D721Med (cell line): Measurements from ENCODE around the gene MTREX.

Source experiments
- DNase-seq: peaks from one replicate; pipeline ENCODE4 v3.0.0; 2011; ENCODE audit warnings: low spot score; ENCODE audit not compliant: insufficient read length
- FAIRE-seq: peaks from 2 replicates; lab custom pipeline; 2011; peaks lifted over from hg19 to GRCh38; lab: Jason Lieb, UNC
- TF ChIP-seq, protein P1 (sequence below): IDR thresholded peaks from 2 replicates; pipeline ENCODE4 v1.5.1; 2012; ENCODE audit warnings: mild to moderate bottlenecking, control low read depth; ENCODE audit not compliant: insufficient read depth; ENCODE audit errors: missing control alignments

MTREX gene

DNA sequence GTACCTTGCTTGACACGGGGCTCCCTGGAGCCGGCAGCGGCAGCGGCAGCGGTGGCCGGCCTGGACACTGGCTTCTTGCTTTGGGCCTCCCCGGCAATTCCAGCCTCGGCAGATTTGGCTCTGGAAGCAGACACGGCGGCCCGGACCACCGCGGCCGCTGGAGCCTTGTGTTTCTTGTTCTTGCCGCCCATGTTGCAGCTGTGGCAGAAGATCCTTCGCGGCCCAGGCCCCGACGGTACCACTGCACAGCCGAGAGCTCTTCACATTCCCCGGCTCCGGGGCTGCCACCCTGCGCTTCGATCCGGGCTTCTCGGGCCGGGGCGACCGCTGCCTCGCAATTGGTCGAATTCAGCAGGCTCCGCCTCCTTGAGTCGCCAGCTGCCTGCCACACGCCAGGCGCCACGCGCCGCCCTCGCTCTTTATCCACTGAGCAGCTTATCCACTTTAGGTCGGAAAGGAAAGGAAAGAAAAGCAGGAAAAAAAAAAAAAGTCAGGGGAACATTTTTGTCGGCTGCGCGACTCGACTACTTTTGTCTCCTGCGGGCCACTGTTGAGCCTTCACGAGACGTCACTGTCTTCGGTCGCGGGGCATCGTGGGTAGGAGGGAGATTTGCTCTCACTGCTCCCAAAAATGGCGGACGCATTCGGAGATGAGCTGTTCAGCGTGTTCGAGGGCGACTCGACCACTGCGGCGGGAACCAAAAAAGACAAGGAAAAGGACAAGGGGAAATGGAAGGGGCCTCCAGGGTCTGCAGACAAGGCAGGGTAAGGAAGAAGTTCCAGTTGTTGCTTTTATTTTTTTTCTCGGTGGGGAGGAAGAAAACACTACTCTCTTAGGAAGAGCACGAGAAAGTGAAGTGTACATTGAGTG, at the start of gene MTREX, which contains the start of gene DHX29:
Gene MTREX, plus strand, starts transcription at position 607 of the 871 bp plus-strand sequence. Its CDS starts 25 bp downstream, at position 632.
Gene DHX29, minus strand, starts transcription at position 312 of the 871 bp plus-strand sequence. Its CDS starts 121 bp downstream, at position 191.
- FAIRE-seq: no peak
- TF ChIP-seq, protein P1, sequence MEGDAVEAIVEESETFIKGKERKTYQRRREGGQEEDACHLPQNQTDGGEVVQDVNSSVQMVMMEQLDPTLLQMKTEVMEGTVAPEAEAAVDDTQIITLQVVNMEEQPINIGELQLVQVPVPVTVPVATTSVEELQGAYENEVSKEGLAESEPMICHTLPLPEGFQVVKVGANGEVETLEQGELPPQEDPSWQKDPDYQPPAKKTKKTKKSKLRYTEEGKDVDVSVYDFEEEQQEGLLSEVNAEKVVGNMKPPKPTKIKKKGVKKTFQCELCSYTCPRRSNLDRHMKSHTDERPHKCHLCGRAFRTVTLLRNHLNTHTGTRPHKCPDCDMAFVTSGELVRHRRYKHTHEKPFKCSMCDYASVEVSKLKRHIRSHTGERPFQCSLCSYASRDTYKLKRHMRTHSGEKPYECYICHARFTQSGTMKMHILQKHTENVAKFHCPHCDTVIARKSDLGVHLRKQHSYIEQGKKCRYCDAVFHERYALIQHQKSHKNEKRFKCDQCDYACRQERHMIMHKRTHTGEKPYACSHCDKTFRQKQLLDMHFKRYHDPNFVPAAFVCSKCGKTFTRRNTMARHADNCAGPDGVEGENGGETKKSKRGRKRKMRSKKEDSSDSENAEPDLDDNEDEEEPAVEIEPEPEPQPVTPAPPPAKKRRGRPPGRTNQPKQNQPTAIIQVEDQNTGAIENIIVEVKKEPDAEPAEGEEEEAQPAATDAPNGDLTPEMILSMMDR: no peak

GRCh38 chr5:55258339-55258738, 49.5 kb upstream of the MTREX start:
- DNase-seq: no peak
- no peak for FAIRE-seq
- TF ChIP-seq, protein P1: no peak

More for the DNA sequence above, at the start of gene MTREX, which contains the start of gene DHX29:
- peak; percentile 78 for DNase-seq

DNA sequence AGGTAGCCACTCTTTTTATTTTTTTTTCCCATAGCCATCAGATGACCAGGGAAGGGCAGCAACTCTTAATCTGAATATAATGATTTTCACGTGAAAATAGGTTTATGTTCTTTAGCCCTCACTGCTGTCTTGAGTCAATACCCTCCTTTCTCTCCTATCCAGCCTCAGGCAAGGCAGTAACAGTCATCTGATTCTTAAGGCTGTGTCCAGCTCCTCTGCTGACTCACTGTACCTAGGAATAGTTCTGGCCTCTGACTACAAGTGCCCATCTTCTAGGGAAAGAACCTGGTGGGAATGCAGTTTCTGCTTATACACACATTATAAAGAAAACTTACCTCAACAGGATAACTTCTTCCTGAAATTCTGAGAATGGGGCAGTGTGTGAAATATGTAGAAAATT, 31.0 kb upstream of the MTREX start:
- TF ChIP-seq, protein P1: no peak
- FAIRE-seq (no peak), DNase-seq (no peak)

- TF ChIP-seq, protein P1: no peak
- FAIRE-seq (no peak), DNase-seq (no peak)
Observed at GRCh38 chr5:55278778-55279177, 29.0 kb upstream of the MTREX start.

- TF ChIP-seq, protein P1: no peak
- DNase-seq: no peak
- FAIRE-seq: no peak
Observed at GRCh38 chr5:55286411-55286933, 21.3 kb upstream of the MTREX start.

- FAIRE-seq (no peak), DNase-seq (no peak)
- TF ChIP-seq, protein P1: no peak
Observed at GRCh38 chr5:55289808-55290207, 18.0 kb upstream of the MTREX start.
